Neural progenitor cell (in vitro differentiated cells): Measurements from ENCODE around the gene OVCH2. TPM values are rescaled to one million over a fixed set of nuclear protein-coding genes. Genes with fewer than 3 reads are reported as not detected.

Source experiments
- DNase-seq: peaks from one replicate; pipeline ENCODE4 v3.0.0-alpha.2; 2016; ENCODE audit warnings: low spot score
- H2AFZ ChIP-seq: fragments of 200-600 bp; sonication (generic); replicated peaks from 2 replicates; pipeline ENCODE4 v1.6.1; 2016; ENCODE audit warnings: antibody characterized with exemption
- H3F3A ChIP-seq: fragments of 200-600 bp; sonication (generic); 2 replicates; pipeline ENCODE4 v1.6.1; 2016; ENCODE audit warnings: antibody characterized with exemption, low read depth
- H3K27ac ChIP-seq: fragments of 200-600 bp; sonication (generic); 2 replicates; pipeline ENCODE4 v1.5.1; 2016; ENCODE audit warnings: mild to moderate bottlenecking
- H3K27me3 ChIP-seq: fragments of 200-600 bp; sonication (generic); 2 replicates; pipeline ENCODE4 v1.6.1; 2016; ENCODE audit warnings: mild to moderate bottlenecking, moderate library complexity
- H3K36me3 ChIP-seq: fragments of 200-600 bp; sonication (generic); 2 replicates; pipeline ENCODE4 v1.5.1; 2016
- H3K4me1 ChIP-seq: fragments of 200-600 bp; sonication (generic); 2 replicates; pipeline ENCODE4 v1.6.1; 2016; ENCODE audit warnings: mixed run types
- H3K4me2 ChIP-seq: fragments of 200-600 bp; sonication (generic); 2 replicates; pipeline ENCODE4 v1.6.1; 2016
- H3K4me3 ChIP-seq: fragments of 200-600 bp; sonication (generic); 2 replicates; pipeline ENCODE4 v1.5.1; 2016
- H3K79me2 ChIP-seq: fragments of 200-600 bp; sonication (generic); 2 replicates; pipeline ENCODE4 v1.6.1; 2016; ENCODE audit warnings: low read depth
- H3K9ac ChIP-seq: fragments of 200-600 bp; sonication (generic); 2 replicates; pipeline ENCODE4 v1.6.1; 2016
- H3K9me3 ChIP-seq: fragments of 200-600 bp; sonication (generic); 2 replicates; pipeline ENCODE4 v1.5.1; 2016; ENCODE audit warnings: low read depth
- H4K20me1 ChIP-seq: fragments of 200-600 bp; sonication (generic); 2 replicates; pipeline ENCODE4 v1.6.1; 2016; ENCODE audit warnings: low read depth
- H3K27ac Mint-ChIP-seq: 3 replicates; pipeline ENCODE4 v1.8.0; 2021; ENCODE audit warnings: mixed read lengths
- H3K27me3 Mint-ChIP-seq: 2 replicates; pipeline ENCODE4 v1.8.0; 2022; ENCODE audit warnings: low read depth, mild to moderate bottlenecking, inconsistent platforms, moderate library complexity, mixed read lengths; ENCODE audit not compliant: insufficient read depth
- H3K36me3 Mint-ChIP-seq: 3 replicates; pipeline ENCODE4 v1.8.0; 2021; ENCODE audit warnings: mixed read lengths
- H3K4me1 Mint-ChIP-seq: 3 replicates; pipeline ENCODE4 v1.8.0; 2021; ENCODE audit warnings: mixed read lengths
- H3K4me3 Mint-ChIP-seq: 3 replicates; pipeline ENCODE4 v1.8.0; 2021; ENCODE audit warnings: mild to moderate bottlenecking, moderate library complexity, mixed read lengths
- H3K9me3 Mint-ChIP-seq: 3 replicates; pipeline ENCODE4 v1.8.0; 2020; ENCODE audit warnings: mixed read lengths
- CTCF ChIP-seq: fragments of 200-600 bp; sonication (generic); IDR thresholded peaks from 2 replicates; pipeline ENCODE4 v1.5.1; 2017; ENCODE audit warnings: antibody characterized with exemption, mild to moderate bottlenecking
- EZH2 ChIP-seq: fragments of 200-600 bp; sonication (generic); IDR thresholded peaks from 2 replicates; pipeline ENCODE4 v1.6.1; 2017; ENCODE audit warnings: antibody characterized with exemption, mild to moderate bottlenecking, moderate library complexity
- EZH2phosphoT487 ChIP-seq: fragments of 200-600 bp; sonication (generic); IDR thresholded peaks from 2 replicates; pipeline ENCODE4 v1.6.1; 2017; ENCODE audit warnings: antibody characterized with exemption
- total RNA-seq: library from RNA; depleted of rRNA; stranded (reverse); fragments of >200 nt; gene quantifications from 2 replicates; pipeline ENCODE4 v1.2.3, GENCODE V29; 2015; ENCODE audit warnings: low replicate concordance

OVCH2 gene
- total RNA-seq, 1 donor from 2014 or later, result not detected

- no peak overlapping the region for H3K4me2 ChIP-seq
- no peak overlapping the region for H2AFZ ChIP-seq
- H3K9ac ChIP-seq, result no peak overlapping the region
- H3K79me2 ChIP-seq, result no peaks in the 10 kb centered on the region
- no peak overlapping the region for H3K4me3 ChIP-seq
- H3K27ac ChIP-seq, result peak overlapping the region; percentile 16
- TF ChIP-seq CTCF (no peak), EZH2phosphoT487 (no peak), EZH2 (no peak)
- H3K36me3 Mint-ChIP-seq, result peaks cover 5% of the 10 kb centered on the region
- H3K4me1 ChIP-seq, result peaks cover 29% of the 10 kb centered on the region
- no peaks in the 10 kb centered on the region for H3K9me3 ChIP-seq
- H3K27ac Mint-ChIP-seq, result no peak overlapping the region
- H3K36me3 ChIP-seq, result no peaks in the 10 kb centered on the region
- H3K27me3 Mint-ChIP-seq, result peaks cover 3% of the 10 kb centered on the region
- H4K20me1 ChIP-seq, result no peaks in the 10 kb centered on the region
- peaks cover 13% of the 10 kb centered on the region for H3F3A ChIP-seq
- peak overlapping the region; percentile 44 for H3K4me3 Mint-ChIP-seq
- DNase-seq, result peak; percentile 52
- no peaks in the 10 kb centered on the region for H3K27me3 ChIP-seq
- peaks cover 4% of the 10 kb centered on the region for H3K9me3 Mint-ChIP-seq
- peaks cover 12% of the 10 kb centered on the region for H3K4me1 Mint-ChIP-seq
Measured at GRCh38 chr11:7667460-7667859, 38.8 kb downstream of the OVCH2 start.

- H3K27me3 ChIP-seq, result no peaks in the 10 kb centered on the region
- H3K4me1 Mint-ChIP-seq, result peaks cover 12% of the 10 kb centered on the region
- peaks cover 29% of the 10 kb centered on the region for H3K4me1 ChIP-seq
- no peak for DNase-seq
- no peak overlapping the region for H3K4me2 ChIP-seq
- no peak for TF ChIP-seq EZH2phosphoT487
- TF ChIP-seq CTCF, result no peak
- no peak for TF ChIP-seq EZH2
- H3K36me3 ChIP-seq, result no peaks in the 10 kb centered on the region
- peaks cover 5% of the 10 kb centered on the region for H3K36me3 Mint-ChIP-seq
- peaks cover 13% of the 10 kb centered on the region for H3F3A ChIP-seq
- no peaks in the 10 kb centered on the region for H3K9me3 ChIP-seq
- no peak overlapping the region for H3K27ac Mint-ChIP-seq
- H3K27ac ChIP-seq, result no peak overlapping the region
- H3K79me2 ChIP-seq, result no peaks in the 10 kb centered on the region
- H3K9ac ChIP-seq, result no peak overlapping the region
- H3K4me3 ChIP-seq, result no peak overlapping the region
- H3K27me3 Mint-ChIP-seq, result no peaks in the 10 kb centered on the region
- peaks cover 4% of the 10 kb centered on the region for H3K9me3 Mint-ChIP-seq
- H4K20me1 ChIP-seq, result no peaks in the 10 kb centered on the region
- H2AFZ ChIP-seq, result no peak overlapping the region
- no peak overlapping the region for H3K4me3 Mint-ChIP-seq
Measured at GRCh38 chr11:7666292-7666866, 39.9 kb downstream of the OVCH2 start.

GRCh38 chr11:7665473-7666291 lies 40.6 kb downstream of the OVCH2 start:
- Mint-ChIP-seq H3K4me1 (peaks cover 12% of the 10 kb centered on the region), H3K27ac (no peak overlapping the region), H3K36me3 (peaks cover 5% of the 10 kb centered on the region), H3K27me3 (no peaks in the 10 kb centered on the region), H3K9me3 (peaks cover 4% of the 10 kb centered on the region), H3K4me3 (no peak overlapping the region)
- Histone ChIP-seq H3K9ac (no peak overlapping the region), H3K27me3 (no peaks in the 10 kb centered on the region), H3K4me3 (no peak overlapping the region), H3K4me2 (no peak overlapping the region), H2AFZ (no peak overlapping the region), H3K4me1 (peaks cover 29% of the 10 kb centered on the region), H3K27ac (no peak overlapping the region), H3K79me2 (no peaks in the 10 kb centered on the region), H3F3A (peaks cover 13% of the 10 kb centered on the region), H4K20me1 (no peaks in the 10 kb centered on the region), H3K36me3 (no peaks in the 10 kb centered on the region), H3K9me3 (no peaks in the 10 kb centered on the region)
- DNase-seq, result peak; percentile 77
- TF ChIP-seq CTCF, result peak; percentile 80
- no peak for TF ChIP-seq EZH2
- TF ChIP-seq EZH2phosphoT487, result no peak
